Measurements from ENCODE around the gene EXOC4. TPM values are rescaled to one million over a fixed set of nuclear protein-coding genes. Genes with fewer than 3 reads are reported as not detected.

EXOC4 gene
- total and polyA plus RNA-seq, 2 of the 13 experiments (the other 11 are each of a cell fraction or from before 2014, with no cell fraction given) = 22.5 to 39.0 TPM

- BruUV-seq (replicated peaks) = no TSS peak
- Histone ChIP-seq H4K20me1 (ENCODE audit: insufficient read depth, low read length) (no peaks in the 10 kb centered on the region), H3K9me3 (ENCODE audit: low read length) (no peaks in the 10 kb centered on the region), H3K4me1 (ENCODE audit: insufficient read depth, low read length) (no peaks in the 10 kb centered on the region), H3K4me3 (replicated peaks in 1 of 3; ENCODE audit: insufficient read depth in 1 of 3, low read depth in 2 of 3, low read length in 3 of 3) (no peak overlapping the region), H3K4me2 (ENCODE audit: low read depth, low read length) (no peak overlapping the region), H3K36me3 (replicated peaks in 1 of 2; ENCODE audit: control insufficient read depth in 1 of 2, insufficient read depth in 2 of 2, low read length in 2 of 2) (no peaks in the 10 kb centered on the region), H3K79me2 (ENCODE audit: insufficient read depth, low read length) (no peaks in the 10 kb centered on the region), H2AFZ (ENCODE audit: low read length) (no peak overlapping the region), H3K9ac (ENCODE audit: insufficient read depth, low read depth, low read length) (no peak overlapping the region), H3K27me3 (ENCODE audit: control insufficient read depth in 1 of 2, insufficient read depth in 2 of 2, low read length in 2 of 2) (no peaks in the 10 kb centered on the region), H3K27ac (ENCODE audit: extremely low read length, insufficient read depth, low read length) (no peak overlapping the region)
- DNase-seq (ENCODE audit: low spot score) (no peak), ATAC-seq (no peak), FAIRE-seq (no peak)
- intact Hi-C loops (cut with micrococcal nuclease; ENCODE audit: unreplicated experiment) (no loop called here), in situ Hi-C loops (cut with HindIII; ENCODE audit: extremely low pct_ligation_motif_present, low pct_unique_long_range_greater_than_20kb) (no loop called here)
- POLR2A ChIA-PET = no interaction called here
- 94% methylated on average over 4 of the region's 4 CpGs for WGBS (ENCODE audit: low lambda C conversion rate)
- CTCF ChIA-PET (ENCODE audit: low intra/inter-chr PET ratio, low total read pairs) = no interaction called here
- TF ChIP-seq GTF2F1 (IDR thresholded peaks at IDR 0.05; ENCODE audit: low read length) (no peak), RFX1 (IDR thresholded peaks at IDR 0.05) (no peak), HOXA3 (CRISPR knock-in tag; IDR thresholded peaks at IDR 0.05) (no peak), NFKBIZ (CRISPR knock-in tag; IDR thresholded peaks at IDR 0.05) (no peak), ZNF556 (CRISPR knock-in tag; IDR thresholded peaks at IDR 0.05; ENCODE audit: borderline replicate concordance) (no peak), ZNF335 (CRISPR knock-in tag; IDR thresholded peaks at IDR 0.05) (no peak), FOXP1 (IDR thresholded peaks at IDR 0.05) (no peak), FOXP1 (CRISPR knock-in tag; IDR thresholded peaks at IDR 0.05) (no peak), SPEN (CRISPR knock-in tag; IDR thresholded peaks at IDR 0.05; ENCODE audit: low read depth) (no peak), ZNF878 (CRISPR knock-in tag; IDR thresholded peaks at IDR 0.05) (no peak)
- TF ChIP-seq, protein P1, sequence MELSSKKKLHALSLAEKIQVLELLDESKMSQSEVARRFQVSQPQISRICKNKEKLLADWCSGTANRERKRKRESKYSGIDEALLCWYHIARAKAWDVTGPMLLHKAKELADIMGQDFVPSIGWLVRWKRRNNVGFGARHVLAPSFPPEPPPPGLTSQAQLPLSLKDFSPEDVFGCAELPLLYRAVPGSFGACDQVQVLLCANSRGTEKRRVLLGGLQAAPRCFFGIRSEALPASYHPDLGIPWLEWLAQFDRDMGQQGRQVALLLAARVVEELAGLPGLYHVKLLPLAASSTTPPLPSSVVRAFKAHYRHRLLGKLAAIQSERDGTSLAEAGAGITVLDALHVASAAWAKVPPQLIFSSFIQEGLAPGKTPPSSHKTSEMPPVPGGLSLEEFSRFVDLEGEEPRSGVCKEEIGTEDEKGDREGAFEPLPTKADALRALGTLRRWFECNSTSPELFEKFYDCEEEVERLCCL (CRISPR knock-in tag; IDR thresholded peaks at IDR 0.05; ENCODE audit: borderline replicate concordance) = no peak
- TF ChIP-seq, protein P2, sequence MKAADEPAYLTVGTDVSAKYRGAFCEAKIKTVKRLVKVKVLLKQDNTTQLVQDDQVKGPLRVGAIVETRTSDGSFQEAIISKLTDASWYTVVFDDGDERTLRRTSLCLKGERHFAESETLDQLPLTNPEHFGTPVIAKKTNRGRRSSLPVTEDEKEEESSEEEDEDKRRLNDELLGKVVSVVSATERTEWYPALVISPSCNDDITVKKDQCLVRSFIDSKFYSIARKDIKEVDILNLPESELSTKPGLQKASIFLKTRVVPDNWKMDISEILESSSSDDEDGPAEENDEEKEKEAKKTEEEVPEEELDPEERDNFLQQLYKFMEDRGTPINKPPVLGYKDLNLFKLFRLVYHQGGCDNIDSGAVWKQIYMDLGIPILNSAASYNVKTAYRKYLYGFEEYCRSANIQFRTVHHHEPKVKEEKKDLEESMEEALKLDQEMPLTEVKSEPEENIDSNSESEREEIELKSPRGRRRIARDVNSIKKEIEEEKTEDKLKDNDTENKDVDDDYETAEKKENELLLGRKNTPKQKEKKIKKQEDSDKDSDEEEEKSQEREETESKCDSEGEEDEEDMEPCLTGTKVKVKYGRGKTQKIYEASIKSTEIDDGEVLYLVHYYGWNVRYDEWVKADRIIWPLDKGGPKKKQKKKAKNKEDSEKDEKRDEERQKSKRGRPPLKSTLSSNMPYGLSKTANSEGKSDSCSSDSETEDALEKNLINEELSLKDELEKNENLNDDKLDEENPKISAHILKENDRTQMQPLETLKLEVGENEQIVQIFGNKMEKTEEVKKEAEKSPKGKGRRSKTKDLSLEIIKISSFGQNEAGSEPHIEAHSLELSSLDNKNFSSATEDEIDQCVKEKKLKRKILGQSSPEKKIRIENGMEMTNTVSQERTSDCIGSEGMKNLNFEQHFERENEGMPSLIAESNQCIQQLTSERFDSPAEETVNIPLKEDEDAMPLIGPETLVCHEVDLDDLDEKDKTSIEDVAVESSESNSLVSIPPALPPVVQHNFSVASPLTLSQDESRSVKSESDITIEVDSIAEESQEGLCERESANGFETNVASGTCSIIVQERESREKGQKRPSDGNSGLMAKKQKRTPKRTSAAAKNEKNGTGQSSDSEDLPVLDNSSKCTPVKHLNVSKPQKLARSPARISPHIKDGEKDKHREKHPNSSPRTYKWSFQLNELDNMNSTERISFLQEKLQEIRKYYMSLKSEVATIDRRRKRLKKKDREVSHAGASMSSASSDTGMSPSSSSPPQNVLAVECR (CRISPR knock-in tag; IDR thresholded peaks at IDR 0.05; ENCODE audit: borderline replicate concordance) = no peak
- TF ChIP-seq, protein P3, sequence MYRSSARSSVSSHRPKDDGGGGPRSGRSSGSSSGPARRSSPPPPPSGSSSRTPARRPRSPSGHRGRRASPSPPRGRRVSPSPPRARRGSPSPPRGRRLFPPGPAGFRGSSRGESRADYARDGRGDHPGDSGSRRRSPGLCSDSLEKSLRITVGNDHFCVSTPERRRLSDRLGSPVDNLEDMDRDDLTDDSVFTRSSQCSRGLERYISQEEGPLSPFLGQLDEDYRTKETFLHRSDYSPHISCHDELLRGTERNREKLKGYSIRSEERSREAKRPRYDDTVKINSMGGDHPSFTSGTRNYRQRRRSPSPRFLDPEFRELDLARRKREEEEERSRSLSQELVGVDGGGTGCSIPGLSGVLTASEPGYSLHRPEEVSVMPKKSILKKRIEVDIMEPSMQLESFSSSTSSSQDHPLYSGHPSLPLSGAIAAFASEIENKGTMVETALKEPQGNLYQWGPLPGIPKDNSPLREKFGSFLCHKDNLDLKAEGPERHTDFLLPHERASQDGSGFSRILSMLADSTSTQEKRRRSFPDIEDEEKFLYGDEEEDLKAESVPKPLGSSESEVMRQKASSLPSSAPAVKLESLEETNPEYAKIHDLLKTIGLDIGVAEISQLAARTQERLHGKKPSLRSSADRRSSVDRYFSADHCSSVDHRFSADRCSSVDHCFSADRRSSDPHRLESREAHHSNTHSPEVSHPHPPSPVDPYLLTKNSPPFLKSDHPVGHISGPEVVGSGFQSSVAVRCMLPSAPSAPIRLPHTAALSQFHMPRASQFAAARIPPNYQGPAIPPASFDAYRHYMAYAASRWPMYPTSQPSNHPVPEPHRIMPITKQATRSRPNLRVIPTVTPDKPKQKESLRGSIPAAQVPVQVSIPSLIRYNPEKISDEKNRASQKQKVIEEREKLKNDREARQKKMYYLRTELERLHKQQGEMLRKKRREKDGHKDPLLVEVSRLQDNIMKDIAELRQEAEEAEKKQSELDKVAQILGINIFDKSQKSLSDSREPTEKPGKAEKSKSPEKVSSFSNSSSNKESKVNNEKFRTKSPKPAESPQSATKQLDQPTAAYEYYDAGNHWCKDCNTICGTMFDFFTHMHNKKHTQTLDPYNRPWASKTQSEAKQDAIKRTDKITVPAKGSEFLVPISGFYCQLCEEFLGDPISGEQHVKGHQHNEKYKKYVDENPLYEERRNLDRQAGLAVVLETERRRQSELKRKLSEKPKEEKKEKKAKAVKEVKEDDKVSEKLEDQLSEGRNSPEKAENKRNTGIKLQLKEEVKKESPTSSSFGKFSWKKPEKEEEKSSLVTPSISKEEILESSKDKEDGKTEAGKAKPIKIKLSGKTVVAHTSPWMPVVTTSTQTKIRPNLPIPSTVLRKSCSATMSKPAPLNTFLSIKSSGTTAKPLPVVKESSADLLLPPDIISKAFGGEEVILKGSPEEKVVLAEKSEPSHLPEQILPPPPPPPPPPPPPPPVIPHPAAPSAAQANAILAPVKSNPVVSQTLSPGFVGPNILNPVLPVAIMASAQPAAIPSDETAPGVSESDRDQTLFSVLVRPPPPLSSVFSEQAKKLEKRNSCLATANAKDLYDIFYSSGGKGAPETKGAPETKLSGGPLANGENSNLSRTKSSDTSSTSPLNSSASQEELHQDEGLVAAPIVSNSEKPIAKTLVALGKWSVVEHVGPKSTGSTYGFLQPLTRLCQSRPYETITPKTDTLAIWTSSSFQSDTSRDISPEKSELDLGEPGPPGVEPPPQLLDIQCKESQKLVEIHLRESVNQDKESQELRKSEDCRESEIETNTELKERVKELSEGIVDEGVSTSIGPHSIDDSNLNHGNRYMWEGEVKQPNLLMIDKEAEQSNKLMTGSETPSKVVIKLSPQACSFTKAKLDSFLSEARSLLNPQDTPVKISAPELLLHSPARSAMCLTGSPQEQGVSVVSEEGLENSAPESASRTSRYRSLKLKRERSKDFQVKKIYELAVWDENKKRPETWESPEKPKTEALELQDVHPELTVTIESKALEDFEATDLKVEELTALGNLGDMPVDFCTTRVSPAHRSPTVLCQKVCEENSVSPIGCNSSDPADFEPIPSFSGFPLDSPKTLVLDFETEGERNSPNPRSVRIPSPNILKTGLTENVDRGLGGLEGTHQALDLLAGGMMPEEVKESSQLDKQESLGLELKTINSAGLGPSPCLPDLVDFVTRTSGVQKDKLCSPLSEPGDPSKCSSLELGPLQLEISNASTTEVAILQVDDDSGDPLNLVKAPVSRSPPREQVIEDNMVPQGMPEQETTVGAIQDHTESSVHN (CRISPR knock-in tag; IDR thresholded peaks at IDR 0.05) = no peak
Observed at GRCh38 chr7:133590795-133591194, 337.9 kb downstream of the EXOC4 start.

All from HepG2 (cell line).